Breast epithelium (tissue), 4 donors: ENCODE measurements around the gene FRS3. TPM values are rescaled to one million over a fixed set of nuclear protein-coding genes. Genes with fewer than 3 reads are reported as not detected.
"Not testable (repeated sequence)": the region's sequence is repeated elsewhere in the genome, so short reads cannot be mapped to it uniquely, and the experiment has no call there.

Source experiments
- DNase-seq, 2 donors: peaks; one replicate each; pipeline ENCODE4 v3.0.0-alpha.2; 2019; ENCODE audit warnings: low spot score in 2 of 2
- H3K27ac ChIP-seq, 2 donors: fragments of 200-600 bp; sonication (generic) in 1 of 2; one replicate each; pipeline ENCODE4 v1.5.1; 2016 to 2019; ENCODE audit warnings: mild to moderate bottlenecking in 1 of 2
- H3K27me3 ChIP-seq, 2 donors: fragments of 200-600 bp; sonication (generic) in 1 of 2; one replicate each; pipeline versions ENCODE4 v1.5.1 to v1.6.0; 2017 to 2019; ENCODE audit warnings: control low read depth in 1 of 2, mild to moderate bottlenecking in 1 of 2
- H3K36me3 ChIP-seq: fragments of 200-600 bp; one replicate; pipeline ENCODE4 v1.5.1; 2019
- H3K4me1 ChIP-seq, 2 donors: fragments of 200-600 bp; sonication (generic); one replicate each; pipeline ENCODE4 v1.5.1; 2016 to 2019; ENCODE audit warnings: control low read depth in 1 of 2
- H3K4me3 ChIP-seq, 3 donors: fragments of 200-600 bp; sonication (generic); 1 replicate in 2 of 3; 2 replicates in 1 of 3; pipeline ENCODE4 v1.5.1; 2016 to 2019; ENCODE audit warnings: mild to moderate bottlenecking in 3 of 3, moderate library complexity in 2 of 3
- H3K9me3 ChIP-seq, 2 donors: fragments of 200-600 bp; sonication (generic) in 1 of 2; one replicate each; pipeline ENCODE4 v1.5.1; 2016 to 2019; ENCODE audit warnings: control low read depth in 1 of 2
- POLR2A ChIP-seq: fragments of 450-650 bp; IDR thresholded peaks from one replicate; pipeline ENCODE4 v1.6.1; 2016; ENCODE audit warnings: antibody characterized with exemption, mild to moderate bottlenecking, moderate library complexity
- POLR2AphosphoS5 ChIP-seq, 3 donors: sonication (generic); formaldehyde crosslinking; IDR thresholded peaks; one replicate each; pipeline ENCODE4 v1.6.1; 2017; ENCODE audit warnings: antibody characterized with exemption in 3 of 3
- intact Hi-C: fragments of 100-400 bp; cut with DNase I; formaldehyde crosslinking; loops from one replicate; pipeline ENCODE4 v1.15.1; 2023; ENCODE audit warnings: low total_unique reads
- total RNA-seq, 3 donors: library from RNA; depleted of rRNA; stranded (reverse); fragments of >200 nt; gene quantifications; one replicate each; pipeline ENCODE4 v1.1.0, GENCODE V29; 2016
- TF ChIP-seq, protein P1 (sequence below), 3 donors: fragments of 450-650 bp; IDR thresholded peaks; one replicate each; pipeline ENCODE4 v1.5.1; 2016 to 2017; ENCODE audit warnings: antibody characterized with exemption in 3 of 3, mild to moderate bottlenecking in 3 of 3, moderate library complexity in 3 of 3

The FRS3 gene
- total RNA-seq, 3 donors from 2014 or later, result 3.5 to 4.3 (median 3.8) TPM

- H3K27ac ChIP-seq, result no peak overlapping the region
- intact Hi-C loops, result no loop called here
- H3K4me1 ChIP-seq, result no peaks in the 10 kb centered on the region
- no peak for DNase-seq
- H3K27me3 ChIP-seq, result no peaks in the 10 kb centered on the region
- TF ChIP-seq POLR2AphosphoS5 (IDR thresholded peaks at IDR 0.05), result no peak
- TF ChIP-seq POLR2A, result no peak
- TF ChIP-seq, protein P1, sequence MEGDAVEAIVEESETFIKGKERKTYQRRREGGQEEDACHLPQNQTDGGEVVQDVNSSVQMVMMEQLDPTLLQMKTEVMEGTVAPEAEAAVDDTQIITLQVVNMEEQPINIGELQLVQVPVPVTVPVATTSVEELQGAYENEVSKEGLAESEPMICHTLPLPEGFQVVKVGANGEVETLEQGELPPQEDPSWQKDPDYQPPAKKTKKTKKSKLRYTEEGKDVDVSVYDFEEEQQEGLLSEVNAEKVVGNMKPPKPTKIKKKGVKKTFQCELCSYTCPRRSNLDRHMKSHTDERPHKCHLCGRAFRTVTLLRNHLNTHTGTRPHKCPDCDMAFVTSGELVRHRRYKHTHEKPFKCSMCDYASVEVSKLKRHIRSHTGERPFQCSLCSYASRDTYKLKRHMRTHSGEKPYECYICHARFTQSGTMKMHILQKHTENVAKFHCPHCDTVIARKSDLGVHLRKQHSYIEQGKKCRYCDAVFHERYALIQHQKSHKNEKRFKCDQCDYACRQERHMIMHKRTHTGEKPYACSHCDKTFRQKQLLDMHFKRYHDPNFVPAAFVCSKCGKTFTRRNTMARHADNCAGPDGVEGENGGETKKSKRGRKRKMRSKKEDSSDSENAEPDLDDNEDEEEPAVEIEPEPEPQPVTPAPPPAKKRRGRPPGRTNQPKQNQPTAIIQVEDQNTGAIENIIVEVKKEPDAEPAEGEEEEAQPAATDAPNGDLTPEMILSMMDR (IDR thresholded peaks at IDR 0.05), result no peak
- H3K9me3 ChIP-seq, result no peaks in the 10 kb centered on the region
- no peak overlapping the region for H3K4me3 ChIP-seq
- H3K36me3 ChIP-seq, result no peaks in the 10 kb centered on the region
Measured at GRCh38 chr6:41813956-41814355, 34.3 kb upstream of the FRS3 start.

- H3K4me1 ChIP-seq, result no peaks in the 10 kb centered on the region
- no peaks in the 10 kb centered on the region for H3K36me3 ChIP-seq
- TF ChIP-seq, protein P1 (IDR thresholded peaks at IDR 0.05), result no peak
- TF ChIP-seq POLR2A, result no peak
- TF ChIP-seq POLR2AphosphoS5 (IDR thresholded peaks at IDR 0.05), result no peak
- H3K4me3 ChIP-seq, result no peak overlapping the region
- no peak overlapping the region for H3K27ac ChIP-seq
- intact Hi-C loops, result no loop called here
- no peaks in the 10 kb centered on the region for H3K27me3 ChIP-seq
- DNase-seq, result no peak
- no peaks in the 10 kb centered on the region for H3K9me3 ChIP-seq
Measured at GRCh38 chr6:41813469-41813868, 33.8 kb upstream of the FRS3 start.

DNA sequence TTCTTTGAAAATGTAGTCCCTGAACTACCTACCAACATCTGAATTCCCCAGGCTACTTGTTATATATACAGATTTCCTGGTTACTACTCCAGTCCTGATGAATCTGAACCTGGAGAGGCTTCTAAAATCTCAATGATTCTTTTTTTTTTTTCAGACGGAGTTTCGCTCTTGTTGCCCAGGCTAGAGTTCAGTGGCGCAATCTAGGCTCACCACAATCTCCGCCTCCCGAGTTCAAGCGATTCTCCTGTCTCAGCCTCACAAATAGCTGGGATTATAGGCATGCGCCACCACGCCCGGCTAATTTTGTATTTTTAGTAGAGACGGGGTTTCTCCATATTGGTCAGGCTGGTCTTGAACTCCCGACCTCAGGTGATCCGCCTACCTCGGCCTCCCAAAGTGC lies 32.2 kb upstream of the FRS3 start:
- H3K4me3 ChIP-seq, H3K4me1 ChIP-seq, H3K27ac ChIP-seq, H3K9me3 ChIP-seq, H3K36me3 ChIP-seq, DNase-seq, intact Hi-C loops, H3K27me3 ChIP-seq: not testable (repeated sequence)

- no peak overlapping the region for H3K27ac ChIP-seq
- H3K4me1 ChIP-seq, result no peaks in the 10 kb centered on the region
- TF ChIP-seq POLR2A, result no peak
- TF ChIP-seq POLR2AphosphoS5 (IDR thresholded peaks at IDR 0.05), result no peak
- TF ChIP-seq, protein P1 (IDR thresholded peaks at IDR 0.05), result no peak
- no peak overlapping the region for H3K4me3 ChIP-seq
- no peaks in the 10 kb centered on the region for H3K36me3 ChIP-seq
- no peaks in the 10 kb centered on the region for H3K27me3 ChIP-seq
- no peaks in the 10 kb centered on the region for H3K9me3 ChIP-seq
- DNase-seq, result no peak
- intact Hi-C loops, result no loop called here
Measured at GRCh38 chr6:41811095-41811494, 31.4 kb upstream of the FRS3 start.

DNA sequence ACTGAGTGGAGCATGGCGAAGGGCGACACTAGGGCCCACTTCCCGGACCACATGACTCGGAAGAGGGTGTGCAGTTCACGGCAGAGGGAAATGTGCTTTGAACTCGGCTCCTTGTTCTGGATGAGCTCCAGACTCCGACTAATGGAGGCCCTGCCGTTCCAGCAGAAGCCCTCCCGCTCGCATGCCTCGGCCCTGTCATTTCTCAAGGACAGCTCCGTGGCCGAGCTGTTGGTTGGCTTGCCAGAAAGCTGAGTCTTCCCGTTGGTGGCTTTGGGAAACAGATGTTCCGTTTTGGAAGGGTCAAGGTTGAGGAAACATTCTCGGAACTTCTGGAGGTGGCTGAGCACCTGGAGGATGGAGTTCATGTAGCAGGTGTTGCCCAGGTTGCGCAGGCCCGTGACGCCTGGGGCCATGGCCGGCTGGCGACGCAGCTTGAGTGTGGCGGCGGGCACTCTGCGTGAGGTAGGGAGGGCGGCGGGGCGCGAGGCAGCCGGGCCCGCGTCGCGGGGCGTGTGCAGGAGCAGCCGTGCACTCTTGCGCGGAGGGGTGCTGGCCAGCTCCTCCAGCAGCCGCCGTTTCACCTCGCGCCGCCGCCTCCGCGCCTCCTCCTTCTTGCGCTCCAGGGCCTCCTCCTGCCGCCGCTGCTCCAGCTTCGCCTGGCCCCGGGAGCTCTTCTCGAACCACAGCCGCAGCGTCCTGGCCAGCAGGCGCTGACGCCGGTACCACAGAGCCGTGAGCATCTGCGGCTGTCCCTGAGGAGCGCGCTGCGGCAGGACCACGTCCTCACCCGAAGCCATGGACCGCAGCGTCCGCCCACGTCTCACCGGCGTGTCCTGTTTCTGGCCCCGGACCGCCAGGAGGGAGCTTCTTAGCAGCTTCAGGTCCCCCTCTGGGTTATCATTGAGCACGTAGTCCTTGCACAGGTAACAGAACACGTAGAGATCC lies 26.4 kb upstream of the FRS3 start:
- H3K4me1 ChIP-seq, result no peaks in the 10 kb centered on the region
- H3K27me3 ChIP-seq, result no peaks in the 10 kb centered on the region
- DNase-seq, result no peak
- H3K27ac ChIP-seq, result no peak overlapping the region
- no peak overlapping the region for H3K4me3 ChIP-seq
- TF ChIP-seq, protein P1 (IDR thresholded peaks at IDR 0.05), result no peak
- TF ChIP-seq POLR2AphosphoS5 (IDR thresholded peaks at IDR 0.05) (no peak), POLR2A (no peak)
- no peaks in the 10 kb centered on the region for H3K36me3 ChIP-seq
- intact Hi-C loops, result no loop called here
- H3K9me3 ChIP-seq, result no peaks in the 10 kb centered on the region
